GM18511 (cell line): Measurements from ENCODE around the gene ANTKMT.
A peak's percentile ranks its signal among the peaks of the same experiment; 100 is the strongest.
"Not testable (repeated sequence)": the region's sequence is repeated elsewhere in the genome, so short reads cannot be mapped to it uniquely, and the experiment has no call there.

ENCODE experiments used
- ATAC-seq: cut with Tn5 transposase; IDR thresholded peaks from one replicate; pipeline ENCODE4 v1.9.1; 2021; ENCODE audit warnings: mild to moderate bottlenecking, moderate library complexity; ENCODE audit not compliant: unreplicated experiment

ANTKMT gene

GRCh38 chr16:680967-681745 lies 39.8 kb upstream of the ANTKMT start:
- ATAC-seq: no peak

GRCh38 chr16:681746-682427 lies 39.1 kb upstream of the ANTKMT start:
- no peak for ATAC-seq

GRCh38 chr16:682493-683395 lies 38.2 kb upstream of the ANTKMT start:
- no peak for ATAC-seq

DNA sequence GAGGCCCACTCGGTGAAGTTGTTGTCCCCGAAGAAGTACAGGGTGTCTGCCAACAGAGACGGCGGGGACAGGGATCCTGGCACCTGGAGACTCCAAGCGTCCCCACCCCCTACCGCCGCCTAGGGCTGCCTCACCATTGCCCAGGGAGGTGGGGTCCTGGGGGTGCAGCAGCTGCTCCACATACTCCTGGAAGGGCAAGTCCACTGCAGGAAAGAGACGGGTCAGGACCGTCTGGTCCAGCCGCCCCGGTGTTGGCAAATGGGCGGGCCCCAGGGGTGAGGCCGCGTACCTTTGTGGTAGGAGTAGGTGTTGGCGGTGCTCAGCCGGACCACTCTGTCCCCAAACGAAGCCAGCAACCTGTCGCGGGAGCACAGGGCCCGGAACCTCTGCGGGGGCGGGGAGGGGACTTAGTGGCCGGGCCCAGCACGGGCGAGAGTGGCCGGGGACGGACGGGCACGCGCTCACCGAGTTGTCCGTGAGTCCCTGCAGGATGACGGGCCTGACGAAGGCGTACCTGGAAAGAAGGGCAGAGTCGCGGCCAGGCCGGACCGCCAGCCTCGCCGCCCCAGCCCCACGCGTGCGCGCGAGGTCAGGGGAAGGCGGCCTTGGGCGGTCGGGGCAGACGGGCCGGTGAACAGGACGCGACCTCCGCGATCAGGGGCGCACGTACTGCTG lies 37.4 kb upstream of the ANTKMT start:
- no peak for ATAC-seq

- ATAC-seq: peak; percentile 72
Observed at GRCh38 chr16:684071-684794, 36.7 kb upstream of the ANTKMT start, which contains the start of gene JMJD8. TSS of gene JMJD8 (minus strand) at chr16:684334. CDS start at chr16:684319, 15 bp downstream.

GRCh38 chr16:684961-685696 lies 35.8 kb upstream of the ANTKMT start:
- no peak for ATAC-seq

DNA sequence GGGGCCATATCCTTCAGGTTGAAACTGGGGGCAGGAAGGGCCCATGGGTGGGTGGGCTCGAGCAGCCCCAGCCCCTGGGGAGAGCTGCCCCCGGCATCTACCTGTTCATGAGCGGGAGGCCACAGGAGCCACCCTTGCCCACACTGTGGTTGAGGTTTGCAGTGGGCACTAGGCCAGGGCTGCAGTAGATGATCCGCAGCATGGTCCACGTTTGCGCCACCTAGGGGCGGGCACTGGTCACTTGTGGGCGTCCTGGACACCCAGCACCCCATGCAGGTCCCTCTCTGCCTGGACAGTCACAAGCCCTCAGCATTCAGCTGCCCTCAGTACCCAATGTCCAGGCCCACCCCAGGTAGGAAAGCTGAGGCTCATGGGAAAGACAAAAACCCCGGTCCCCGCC lies 35.0 kb upstream of the ANTKMT start:
- ATAC-seq: no peak

GRCh38 chr16:686459-687260 lies 34.3 kb upstream of the ANTKMT start:
- no peak for ATAC-seq

- no peak for ATAC-seq
Observed at GRCh38 chr16:687499-687898, 33.4 kb upstream of the ANTKMT start.

GRCh38 chr16:689175-689897 lies 31.6 kb upstream of the ANTKMT start:
- no peak for ATAC-seq

GRCh38 chr16:691242-691641 lies 29.7 kb upstream of the ANTKMT start:
- not testable (repeated sequence) for ATAC-seq

DNA sequence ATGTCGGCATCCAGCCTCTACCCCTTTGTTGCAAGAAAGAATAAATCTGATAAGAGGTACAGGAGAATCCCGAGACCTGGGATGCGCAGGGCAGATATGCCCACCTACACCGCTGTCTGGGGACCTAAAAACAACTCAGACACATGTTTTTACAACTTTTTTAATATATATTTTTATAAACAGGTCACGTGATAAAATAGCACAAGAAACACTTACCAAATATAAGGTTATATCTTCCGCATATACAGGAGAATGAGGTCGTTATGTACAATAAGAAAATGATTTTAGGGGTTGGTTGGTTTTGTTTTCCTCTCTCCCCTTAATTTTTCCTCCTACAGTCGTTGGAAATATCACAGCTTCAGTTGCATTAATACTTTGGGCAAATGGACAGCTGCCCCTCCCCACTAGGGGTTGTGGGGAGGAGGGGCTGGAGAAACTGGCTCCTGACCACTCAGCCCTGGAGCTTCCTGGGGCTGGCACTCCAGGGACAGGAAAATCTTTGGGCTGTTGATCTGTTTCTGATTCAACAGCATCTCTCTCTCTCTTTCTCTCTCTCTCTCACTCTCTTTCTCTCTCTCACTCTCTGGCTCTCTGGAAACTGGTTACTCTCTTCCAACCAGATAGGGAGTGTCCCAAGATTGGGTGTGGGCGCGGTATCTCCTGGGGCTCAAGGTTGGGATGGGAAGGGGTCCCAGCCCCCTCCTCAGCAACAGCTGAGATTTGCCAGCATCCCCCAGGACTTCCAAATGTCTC lies 28.4 kb upstream of the ANTKMT start:
- ATAC-seq: no peak

GRCh38 chr16:693364-693763 lies 27.6 kb upstream of the ANTKMT start:
- ATAC-seq: no peak

DNA sequence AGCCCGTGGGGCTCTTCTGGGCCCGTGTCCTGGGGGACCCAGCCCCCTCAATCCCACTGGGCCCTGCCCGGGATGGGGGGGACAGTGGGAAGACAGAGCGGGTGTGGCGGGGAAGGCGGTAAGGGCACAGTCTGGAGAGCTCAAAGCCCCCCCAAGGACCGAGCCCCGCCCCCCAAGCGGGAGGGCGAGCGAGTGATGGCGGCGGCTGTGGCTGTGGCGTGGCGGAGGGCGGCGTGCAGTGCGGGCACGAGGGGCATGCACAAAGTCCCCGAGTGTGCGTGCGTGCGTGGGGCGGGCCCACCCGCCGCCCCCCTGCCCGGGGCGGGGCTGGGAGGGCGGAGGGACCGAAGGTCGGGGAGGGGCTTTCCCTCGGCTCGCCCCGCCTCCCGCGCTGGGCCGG lies 27.2 kb upstream of the ANTKMT start:
- ATAC-seq: no peak

DNA sequence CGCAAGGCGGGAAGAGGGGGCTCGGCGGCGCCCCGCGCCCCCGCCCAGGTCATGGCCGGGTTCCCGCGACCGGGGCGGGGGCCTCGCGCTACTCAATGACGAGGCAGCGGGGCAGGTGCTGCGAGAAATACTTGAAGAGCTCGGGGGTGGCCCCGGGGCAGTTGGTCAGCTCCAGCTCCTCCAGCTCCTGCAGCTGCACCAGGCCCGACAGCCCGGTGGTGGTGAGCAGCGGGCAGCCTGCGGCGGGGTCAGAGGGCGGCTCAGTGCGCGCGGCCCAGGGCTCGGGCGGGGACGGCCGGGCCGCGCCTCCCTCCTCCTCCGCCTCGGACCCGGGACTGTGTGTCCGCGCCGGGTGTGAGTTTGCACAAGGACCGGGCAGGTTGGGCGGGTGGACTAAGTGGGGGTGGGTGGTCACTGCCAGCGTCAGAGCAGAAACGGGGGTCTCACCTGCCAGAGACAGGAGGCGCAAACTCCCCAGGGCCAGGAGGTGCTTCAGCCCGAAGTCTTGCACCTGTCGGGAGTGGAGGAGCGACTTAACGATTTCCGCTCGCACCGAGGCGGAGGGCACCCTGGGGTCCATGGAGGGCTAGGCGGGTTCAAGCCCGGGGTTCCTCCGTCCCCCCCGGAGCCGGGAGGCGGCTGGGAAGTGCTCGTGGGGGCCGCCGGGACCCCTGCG lies 26.6 kb upstream of the ANTKMT start:
- ATAC-seq: no peak

GRCh38 chr16:694863-695354 lies 26.0 kb upstream of the ANTKMT start:
- no peak for ATAC-seq
